Hepatocyte (in vitro differentiated cells): ENCODE results near the gene YBX2. TPM values are rescaled to one million over a fixed set of nuclear protein-coding genes. Genes with fewer than 3 reads are reported as not detected.

Experiments used
- DNase-seq: peaks from one replicate; pipeline ENCODE4 v3.0.0-alpha.2; 2016; ENCODE audit warnings: low spot score
- H2AFZ ChIP-seq: fragments of 200-600 bp; sonication (generic); 2 replicates; pipeline ENCODE4 v1.6.0; 2016; ENCODE audit warnings: antibody characterized with exemption, mild to moderate bottlenecking
- H3K27ac ChIP-seq: fragments of 200-600 bp; sonication (generic); 2 replicates; pipeline ENCODE4 v1.5.1; 2016; ENCODE audit warnings: mild to moderate bottlenecking
- H3K27me3 ChIP-seq: fragments of 200-600 bp; sonication (generic); 2 replicates; pipeline ENCODE4 v1.6.1; 2016
- H3K36me3 ChIP-seq: fragments of 200-600 bp; sonication (generic); replicated peaks from 2 replicates; pipeline ENCODE4 v1.5.1; 2016; ENCODE audit warnings: low read depth; ENCODE audit not compliant: insufficient read depth
- H3K4me1 ChIP-seq: fragments of 200-600 bp; sonication (generic); 2 replicates; pipeline ENCODE4 v1.5.1; 2016; ENCODE audit warnings: mild to moderate bottlenecking, moderate library complexity; ENCODE audit not compliant: insufficient read depth
- H3K4me2 ChIP-seq: fragments of 200-600 bp; sonication (generic); 2 replicates; pipeline ENCODE4 v1.6.0; 2016
- H3K4me3 ChIP-seq: fragments of 200-600 bp; sonication (generic); 2 replicates; pipeline ENCODE4 v1.5.1; 2016; ENCODE audit warnings: mild to moderate bottlenecking
- H3K79me2 ChIP-seq: fragments of 200-600 bp; sonication (generic); 2 replicates; pipeline ENCODE4 v1.6.0; 2017; ENCODE audit warnings: mild to moderate bottlenecking
- H3K9me2 ChIP-seq: fragments of 200-600 bp; sonication (generic); replicated peaks from 2 replicates; pipeline ENCODE4 v1.6.0; 2017; ENCODE audit warnings: mild to moderate bottlenecking; ENCODE audit not compliant: insufficient read depth
- H3K9me3 ChIP-seq: fragments of 200-600 bp; sonication (generic); 2 replicates; pipeline ENCODE4 v1.5.1; 2016; ENCODE audit warnings: low read depth, mild to moderate bottlenecking
- H4K20me1 ChIP-seq: fragments of 200-600 bp; sonication (generic); 2 replicates; pipeline ENCODE4 v1.6.0; 2016; ENCODE audit warnings: mild to moderate bottlenecking; ENCODE audit not compliant: insufficient read depth, poor library complexity, severe bottlenecking
- EZH2 ChIP-seq: fragments of 200-600 bp; sonication (generic); IDR thresholded peaks from 2 replicates; pipeline ENCODE4 v1.6.1; 2016; ENCODE audit warnings: antibody characterized with exemption, mild to moderate bottlenecking, borderline replicate concordance
- EZH2phosphoT487 ChIP-seq: fragments of 200-600 bp; sonication (generic); IDR thresholded peaks from one replicate; pipeline ENCODE4 v1.6.1; 2018; ENCODE audit warnings: antibody characterized with exemption, mild to moderate bottlenecking, low read depth, moderate library complexity; ENCODE audit not compliant: unreplicated experiment, severe bottlenecking
- WGBS: methylation state at CpG from one replicate; pipeline ENCODE4 v1.1.6; 2016; ENCODE audit warnings: low lambda C conversion rate; ENCODE audit errors: missing lambda C conversion rate; 5-methylcytosine and 5-hydroxymethylcytosine counted together
- polyA plus RNA-seq: library from polyadenylated mRNA; unstranded; fragments of >200 nt; fragmentation: Nextera tagmentation; extraction: Ambion mirVana; gene quantifications from 2 replicates; pipeline ENCODE4 v1.2.1, GENCODE V29; 2016
- total RNA-seq: library from RNA; depleted of rRNA; stranded (reverse); fragments of >200 nt; gene quantifications from 2 replicates; pipeline ENCODE4 v1.2.3, GENCODE V29; 2014
- TF ChIP-seq, protein P1 (sequence below): fragments of 200-600 bp; sonication (generic); IDR thresholded peaks from 2 replicates; pipeline ENCODE4 v1.5.1; 2016; ENCODE audit warnings: antibody characterized with exemption, mild to moderate bottlenecking; ENCODE audit not compliant: poor library complexity

YBX2 gene
- total and polyA plus RNA-seq, 2 experiments from 2014 or later, result 1.3 to 1.7 TPM

DNA sequence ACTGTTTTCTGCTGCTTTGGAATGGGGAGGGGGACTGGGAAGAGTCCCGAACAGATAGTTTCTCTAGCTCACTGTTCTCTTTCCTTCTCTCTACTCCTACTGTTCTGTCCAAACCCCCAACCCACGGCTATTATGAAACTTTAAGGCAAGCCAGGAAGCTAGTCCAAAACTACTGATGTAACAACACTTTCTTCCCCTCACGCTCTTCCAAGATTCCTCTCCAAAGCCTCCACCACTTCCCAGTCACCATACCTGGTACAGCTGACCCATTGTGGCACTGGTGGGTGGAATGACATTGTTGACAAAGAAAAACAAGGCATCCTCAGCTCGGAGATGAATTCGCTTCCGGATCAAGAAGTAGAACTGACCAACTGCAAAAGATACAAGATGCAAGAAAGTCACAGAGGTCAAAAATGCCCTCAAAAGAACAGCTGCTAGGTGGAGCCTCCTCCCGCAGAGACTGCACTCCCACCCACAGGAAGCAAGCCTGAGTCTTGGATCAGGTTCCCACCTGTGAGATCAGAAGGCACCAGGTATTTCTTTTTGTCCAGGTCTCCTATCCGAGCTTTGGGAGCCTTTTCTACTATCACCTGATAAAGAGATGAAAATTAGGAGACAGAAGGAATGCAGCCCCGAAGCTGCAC, 53.2 kb downstream of the YBX2 start:
- H4K20me1 ChIP-seq, result no peaks in the 10 kb centered on the region
- no peaks in the 10 kb centered on the region for H3K9me3 ChIP-seq
- peak overlapping the region; percentile 97 for H3K27ac ChIP-seq
- DNase-seq, result no peak
- TF ChIP-seq, protein P1, sequence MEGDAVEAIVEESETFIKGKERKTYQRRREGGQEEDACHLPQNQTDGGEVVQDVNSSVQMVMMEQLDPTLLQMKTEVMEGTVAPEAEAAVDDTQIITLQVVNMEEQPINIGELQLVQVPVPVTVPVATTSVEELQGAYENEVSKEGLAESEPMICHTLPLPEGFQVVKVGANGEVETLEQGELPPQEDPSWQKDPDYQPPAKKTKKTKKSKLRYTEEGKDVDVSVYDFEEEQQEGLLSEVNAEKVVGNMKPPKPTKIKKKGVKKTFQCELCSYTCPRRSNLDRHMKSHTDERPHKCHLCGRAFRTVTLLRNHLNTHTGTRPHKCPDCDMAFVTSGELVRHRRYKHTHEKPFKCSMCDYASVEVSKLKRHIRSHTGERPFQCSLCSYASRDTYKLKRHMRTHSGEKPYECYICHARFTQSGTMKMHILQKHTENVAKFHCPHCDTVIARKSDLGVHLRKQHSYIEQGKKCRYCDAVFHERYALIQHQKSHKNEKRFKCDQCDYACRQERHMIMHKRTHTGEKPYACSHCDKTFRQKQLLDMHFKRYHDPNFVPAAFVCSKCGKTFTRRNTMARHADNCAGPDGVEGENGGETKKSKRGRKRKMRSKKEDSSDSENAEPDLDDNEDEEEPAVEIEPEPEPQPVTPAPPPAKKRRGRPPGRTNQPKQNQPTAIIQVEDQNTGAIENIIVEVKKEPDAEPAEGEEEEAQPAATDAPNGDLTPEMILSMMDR, result no peak
- no peak for TF ChIP-seq EZH2
- no peak for TF ChIP-seq EZH2phosphoT487
- WGBS, result 39% methylated on average over 9 of the region's 9 CpGs
- no peaks in the 10 kb centered on the region for H3K36me3 ChIP-seq
- H3K4me2 ChIP-seq, result peak overlapping the region; percentile 85
- H2AFZ ChIP-seq, result no peak overlapping the region
- no peaks in the 10 kb centered on the region for H3K9me2 ChIP-seq
- H3K27me3 ChIP-seq, result no peaks in the 10 kb centered on the region
- peaks cover 59% of the 10 kb centered on the region for H3K79me2 ChIP-seq
- H3K4me3 ChIP-seq, result peak overlapping the region; percentile 61
- H3K4me1 ChIP-seq, result peaks cover 21% of the 10 kb centered on the region

DNA sequence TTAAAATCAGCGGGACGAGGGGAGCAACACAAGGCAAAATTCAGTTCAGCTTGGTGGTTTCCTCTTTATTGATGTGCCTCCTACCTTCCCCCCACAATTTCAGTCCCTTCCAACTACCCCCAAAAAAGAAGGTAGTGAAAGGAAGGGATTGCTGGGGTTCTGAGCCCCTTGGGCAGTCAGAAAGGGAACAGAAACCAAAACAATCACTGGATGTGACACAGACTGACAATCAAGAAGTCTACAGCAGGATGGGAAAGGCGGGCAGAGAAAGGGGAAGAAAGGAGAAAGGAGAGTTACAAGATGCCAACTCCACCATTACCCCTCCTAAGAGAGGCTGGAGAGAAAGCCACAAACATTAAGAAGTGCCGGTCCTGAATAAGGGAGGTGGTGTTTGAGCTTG, 54.1 kb downstream of the YBX2 start:
- no peaks in the 10 kb centered on the region for H3K36me3 ChIP-seq
- TF ChIP-seq, protein P1, result no peak
- TF ChIP-seq EZH2 (no peak), EZH2phosphoT487 (no peak)
- H3K79me2 ChIP-seq, result peaks cover 61% of the 10 kb centered on the region
- H2AFZ ChIP-seq, result no peak overlapping the region
- peaks cover 21% of the 10 kb centered on the region for H3K4me1 ChIP-seq
- H3K9me3 ChIP-seq, result no peaks in the 10 kb centered on the region
- H3K4me2 ChIP-seq, result peak overlapping the region; percentile 85
- no peaks in the 10 kb centered on the region for H3K9me2 ChIP-seq
- no peaks in the 10 kb centered on the region for H3K27me3 ChIP-seq
- H3K27ac ChIP-seq, result peak overlapping the region; percentile 97
- DNase-seq, result no peak
- peak overlapping the region; percentile 61 for H3K4me3 ChIP-seq
- 80% methylated on average over 4 of the region's 4 CpGs for WGBS
- no peaks in the 10 kb centered on the region for H4K20me1 ChIP-seq

GRCh38 chr17:7239091-7240027, 55.1 kb downstream of the YBX2 start, which contains the start of gene PHF23:
PHF23 (minus strand) TSS chr17:7239457; CDS start chr17:7239279, 178 bp downstream.
- no peaks in the 10 kb centered on the region for H3K9me3 ChIP-seq
- peak within 1 kb of the TSS; percentile 65 for H3K4me3 ChIP-seq
- peak within 1 kb of the TSS; percentile 11 for H2AFZ ChIP-seq
- WGBS, result 2% methylated on average over 37 of the region's 72 CpGs
- no peaks in the 10 kb centered on the region for H4K20me1 ChIP-seq
- peak within 1 kb of the TSS; percentile 92 for H3K4me2 ChIP-seq
- peaks cover 30% of the 10 kb centered on the region for H3K4me1 ChIP-seq
- H3K27me3 ChIP-seq, result no peaks in the 10 kb centered on the region
- no peak for TF ChIP-seq EZH2
- TF ChIP-seq, protein P1, result no peak
- TF ChIP-seq EZH2phosphoT487, result no peak
- peak within 1 kb of the TSS; percentile 98 for H3K27ac ChIP-seq
- DNase-seq, result peak; percentile 100
- H3K9me2 ChIP-seq, result no peaks in the 10 kb centered on the region
- no peaks in the 10 kb centered on the region for H3K36me3 ChIP-seq
- peaks cover 64% of the 10 kb centered on the region for H3K79me2 ChIP-seq
